Measurements from ENCODE around the gene PSMA4. TPM values are rescaled to one million over a fixed set of nuclear protein-coding genes. Genes with fewer than 3 reads are reported as not detected.
"Not testable (repeated sequence)": the region's sequence is repeated elsewhere in the genome, so short reads cannot be mapped to it uniquely, and the experiment has no call there.

PSMA4 gene
- total and polyA plus RNA-seq, 2 donors (not counting 1 experiment from before 2014, with no cell fraction given), result 54.6 to 95.9 TPM

GRCh38 chr15:78539464-78540140 is 642 bp upstream of the PSMA4 start:
- Histone ChIP-seq H3K36me3 (replicated peaks in 1 of 2; ENCODE audit: control extremely low read depth in 1 of 2, control insufficient read depth in 1 of 2, extremely low read depth in 1 of 2, insufficient read depth in 2 of 2, low read length in 1 of 2) (peaks cover 3 to 22% of the 10 kb centered on the region in 2 experiments), H3K4me2 (replicated peaks; ENCODE audit: low read depth, low read length, poor library complexity, severe bottlenecking) (peak overlapping the region; percentile 94), H3K4me1 (ENCODE audit: control insufficient read depth in 2 of 2, insufficient read depth in 2 of 2, low read length in 2 of 2) (peaks cover 12 to 23% of the 10 kb centered on the region in 2 donors), H3K9ac (ENCODE audit: low read length) (peak overlapping the region; percentile 97), H3K79me2 (ENCODE audit: control insufficient read depth, insufficient read depth, low read length) (peaks cover 24% of the 10 kb centered on the region), H2AFZ (ENCODE audit: insufficient read depth, low read depth, low read length, poor library complexity, severe bottlenecking) (peak overlapping the region; percentile 79), H3K27ac (ENCODE audit: low read length in 2 of 2) (peak overlapping the region; percentile 83 to 88), H3K4me3 (ENCODE audit: control extremely low read depth in 1 of 5, extremely low read depth in 1 of 5, insufficient read depth in 1 of 5, low read depth in 2 of 5, low read length in 4 of 5) (peak overlapping the region; percentile 74 to 99 (median 91))
- H3K27me3 Mint-ChIP-seq; H3K27me3 ChIP-seq (replicated peaks in 1 of 4; ENCODE audit: control extremely low read depth in 1 of 4, control insufficient read depth in 3 of 4, insufficient read depth in 4 of 4, low read length in 3 of 4); H3K9me3 Mint-ChIP-seq (ENCODE audit: insufficient read depth); ATAC-seq (ENCODE audit: low read depth); DNase-seq; H3K9me3 ChIP-seq (ENCODE audit: control extremely low read depth in 1 of 3, control insufficient read depth in 2 of 3, insufficient read depth in 1 of 3, low read length in 2 of 3); H4K20me1 ChIP-seq (ENCODE audit: control insufficient read depth, insufficient read depth, low read length, poor library complexity, severe bottlenecking): not testable (repeated sequence)
- Mint-ChIP-seq H3K4me1 (peaks cover 27% of the 10 kb centered on the region), H3K27ac (peak overlapping the region; percentile 100), H3K4me3 (peak overlapping the region; percentile 98)
- 92% methylated on average over 10 of the region's 18 CpGs for WGBS (ENCODE audit: insufficient coverage)
- intact Hi-C loops (cut with micrococcal nuclease), result loop anchor here (1.0 kb wide), 5 partner anchors 26 to 462 kb away; partner anchors contain the start of genes CHRNA5, HYKK, IREB2 and SKIC8
- CTCF ChIA-PET, result interaction anchor here (0.5 to 1.8 kb wide), 4 partner anchors 10 to 102 kb away, joined by 3 to 7 read pairs (median 4); partner anchors contain the start of gene IREB2
- POLR2A ChIA-PET, result interaction anchor here (0.6 to 2.5 kb wide), 5 partner anchors 26 to 465 kb away, joined by 3 to 17 read pairs (median 6); partner anchors contain the start of genes CHRNA5, IREB2 and MORF4L1

GRCh38 chr15:78540871-78541743 is 863 bp downstream of the PSMA4 start:
- WGBS (ENCODE audit: insufficient coverage), result 5% methylated on average over 15 of the region's 17 CpGs
- Mint-ChIP-seq H3K4me1 (peaks cover 27% of the 10 kb centered on the region), H3K27me3 (no peaks in the 10 kb centered on the region), H3K4me3 (peak overlapping the region; percentile 98), H3K9me3 (ENCODE audit: insufficient read depth) (no peaks in the 10 kb centered on the region), H3K27ac (peak overlapping the region; percentile 100)
- Histone ChIP-seq H4K20me1 (ENCODE audit: control insufficient read depth, insufficient read depth, low read length, poor library complexity, severe bottlenecking) (peaks cover 3% of the 10 kb centered on the region), H3K27me3 (replicated peaks in 1 of 4; ENCODE audit: control extremely low read depth in 1 of 4, control insufficient read depth in 3 of 4, insufficient read depth in 4 of 4, low read length in 3 of 4) (no peaks in the 10 kb centered on the region), H3K27ac (ENCODE audit: low read length in 2 of 2) (peak overlapping the region; percentile 83 to 88), H3K36me3 (replicated peaks in 1 of 2; ENCODE audit: control extremely low read depth in 1 of 2, control insufficient read depth in 1 of 2, extremely low read depth in 1 of 2, insufficient read depth in 2 of 2, low read length in 1 of 2) (peaks cover 12 to 37% of the 10 kb centered on the region in 2 experiments), H2AFZ (ENCODE audit: insufficient read depth, low read depth, low read length, poor library complexity, severe bottlenecking) (peak overlapping the region; percentile 79), H3K79me2 (ENCODE audit: control insufficient read depth, insufficient read depth, low read length) (peaks cover 24% of the 10 kb centered on the region), H3K4me2 (replicated peaks; ENCODE audit: low read depth, low read length, poor library complexity, severe bottlenecking) (peak overlapping the region; percentile 94), H3K9me3 (ENCODE audit: control extremely low read depth in 1 of 3, control insufficient read depth in 2 of 3, insufficient read depth in 1 of 3, low read length in 2 of 3) (no peaks in the 10 kb centered on the region), H3K9ac (ENCODE audit: low read length) (peak overlapping the region; percentile 97), H3K4me1 (ENCODE audit: control insufficient read depth in 2 of 2, insufficient read depth in 2 of 2, low read length in 2 of 2) (peaks cover 12 to 23% of the 10 kb centered on the region in 2 donors), H3K4me3 (ENCODE audit: control extremely low read depth in 1 of 5, extremely low read depth in 1 of 5, insufficient read depth in 1 of 5, low read depth in 2 of 5, low read length in 4 of 5) (peak overlapping the region; percentile 89 to 99 (median 97))
- CTCF ChIA-PET, result interaction anchor here (1.0 kb wide), 1 partner anchor 25 kb away, joined by 4 read pairs; the partner anchor contains the start of gene CHRNA5
- no peak for ATAC-seq (ENCODE audit: low read depth)
- TF ChIP-seq CTCF (IDR thresholded peaks at IDR 0.05) (no peak), EZH2 (IDR thresholded peaks at IDR 0.05; ENCODE audit: borderline replicate concordance, insufficient read depth, low read depth, low read length, poor library complexity, severe bottlenecking) (no peak)
- peak; percentile 51 for DNase-seq
- POLR2A ChIA-PET, result interaction anchor here (1.0 to 2.5 kb wide), 4 partner anchors 15 to 332 kb away, joined by 3 to 17 read pairs (median 8); partner anchors contain the start of genes CHRNA5 and IREB2
- intact Hi-C loops (cut with micrococcal nuclease), result loop anchor here (1.0 kb wide), 5 partner anchors 24 to 464 kb away; partner anchors contain the start of genes CHRNA5, HYKK, IREB2 and SKIC8

Data from B cell (primary cell).